ENCODE measurements around the gene LRRC45. TPM values are rescaled to one million over a fixed set of nuclear protein-coding genes. Genes with fewer than 3 reads are reported as not detected.
A peak's percentile ranks its signal among the peaks of the same experiment; 100 is the strongest.

Gene LRRC45
- total and polyA plus RNA-seq, 2 donors (not counting 1 experiment from before 2014, with no cell fraction given), result 2.3 to 9.9 TPM

DNA sequence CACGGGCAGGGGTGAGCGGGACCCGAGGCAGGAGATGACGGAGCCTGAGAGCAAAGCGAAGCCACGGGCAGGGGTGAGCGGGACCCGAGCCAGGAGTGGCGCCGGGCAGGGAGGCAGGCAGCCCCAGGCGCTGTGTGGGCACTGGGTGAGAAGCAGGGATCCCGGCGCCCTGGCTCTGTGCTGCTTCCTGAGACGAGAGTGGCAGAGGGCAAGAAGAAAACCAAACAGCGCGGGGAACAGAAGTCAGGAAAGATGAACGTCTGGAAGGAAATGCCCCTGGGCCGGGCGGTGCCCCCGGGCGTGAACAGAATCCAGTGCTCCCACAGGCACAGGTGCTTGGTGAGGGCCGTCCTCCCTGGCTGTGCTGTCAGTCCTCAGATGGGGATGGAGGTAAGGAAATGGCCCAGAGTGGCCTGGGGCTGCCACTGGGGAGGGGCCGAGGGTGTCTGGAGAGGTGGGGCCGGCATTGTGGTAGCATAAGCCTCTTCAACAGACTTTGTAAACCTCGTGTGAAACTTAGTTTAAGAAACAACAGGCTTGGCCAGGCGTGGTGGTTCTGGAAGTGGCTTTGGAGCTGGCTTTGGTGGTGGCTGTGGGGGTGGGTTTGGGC lies 35.8 kb upstream of the LRRC45 start:
- H3K4me1 ChIP-seq (ENCODE audit: control insufficient read depth, extremely low read depth, insufficient read depth, low read length), result peaks cover 12% of the 10 kb centered on the region
- H3K27me3 ChIP-seq (ENCODE audit: control insufficient read depth, insufficient read depth, low read length), result no peaks in the 10 kb centered on the region
- H3K4me2 ChIP-seq (ENCODE audit: extremely low read depth, insufficient read depth, low read length), result no peak overlapping the region
- no peaks in the 10 kb centered on the region for H4K20me1 ChIP-seq (ENCODE audit: control insufficient read depth, extremely low read depth, insufficient read depth, low read length)
- no peak overlapping the region for H3K27ac ChIP-seq (ENCODE audit: insufficient read depth, low read length)
- H3K9me3 ChIP-seq (ENCODE audit: control insufficient read depth, insufficient read depth, low read depth, low read length), result no peaks in the 10 kb centered on the region
- DNase-seq (ENCODE audit: low read depth in 2 of 2), result no peak
- TF ChIP-seq, protein P1, sequence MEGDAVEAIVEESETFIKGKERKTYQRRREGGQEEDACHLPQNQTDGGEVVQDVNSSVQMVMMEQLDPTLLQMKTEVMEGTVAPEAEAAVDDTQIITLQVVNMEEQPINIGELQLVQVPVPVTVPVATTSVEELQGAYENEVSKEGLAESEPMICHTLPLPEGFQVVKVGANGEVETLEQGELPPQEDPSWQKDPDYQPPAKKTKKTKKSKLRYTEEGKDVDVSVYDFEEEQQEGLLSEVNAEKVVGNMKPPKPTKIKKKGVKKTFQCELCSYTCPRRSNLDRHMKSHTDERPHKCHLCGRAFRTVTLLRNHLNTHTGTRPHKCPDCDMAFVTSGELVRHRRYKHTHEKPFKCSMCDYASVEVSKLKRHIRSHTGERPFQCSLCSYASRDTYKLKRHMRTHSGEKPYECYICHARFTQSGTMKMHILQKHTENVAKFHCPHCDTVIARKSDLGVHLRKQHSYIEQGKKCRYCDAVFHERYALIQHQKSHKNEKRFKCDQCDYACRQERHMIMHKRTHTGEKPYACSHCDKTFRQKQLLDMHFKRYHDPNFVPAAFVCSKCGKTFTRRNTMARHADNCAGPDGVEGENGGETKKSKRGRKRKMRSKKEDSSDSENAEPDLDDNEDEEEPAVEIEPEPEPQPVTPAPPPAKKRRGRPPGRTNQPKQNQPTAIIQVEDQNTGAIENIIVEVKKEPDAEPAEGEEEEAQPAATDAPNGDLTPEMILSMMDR (conservative IDR thresholded peaks at IDR 0.05 in 1 of 2, IDR thresholded peaks at IDR 0.05 in 1 of 2; ENCODE audit: low read depth in 1 of 2, low read length in 2 of 2), result no peak
- no peak for TF ChIP-seq EZH2 (IDR thresholded peaks at IDR 0.05; ENCODE audit: low read length, missing control alignments)
- no peak overlapping the region for H2AFZ ChIP-seq (ENCODE audit: low read length)
- H3K36me3 ChIP-seq (ENCODE audit: control insufficient read depth, insufficient read depth, low read length), result peaks cover 17% of the 10 kb centered on the region
- H3K4me3 ChIP-seq (replicated peaks in 1 of 4; ENCODE audit: control extremely low read depth in 1 of 4, insufficient read depth in 1 of 4, low read depth in 3 of 4, low read length in 4 of 4), result no peak overlapping the region
- H3K9ac ChIP-seq (ENCODE audit: insufficient read depth, low read length), result no peak overlapping the region
- H3K79me2 ChIP-seq (ENCODE audit: control insufficient read depth, insufficient read depth, low read length), result no peaks in the 10 kb centered on the region

DNA sequence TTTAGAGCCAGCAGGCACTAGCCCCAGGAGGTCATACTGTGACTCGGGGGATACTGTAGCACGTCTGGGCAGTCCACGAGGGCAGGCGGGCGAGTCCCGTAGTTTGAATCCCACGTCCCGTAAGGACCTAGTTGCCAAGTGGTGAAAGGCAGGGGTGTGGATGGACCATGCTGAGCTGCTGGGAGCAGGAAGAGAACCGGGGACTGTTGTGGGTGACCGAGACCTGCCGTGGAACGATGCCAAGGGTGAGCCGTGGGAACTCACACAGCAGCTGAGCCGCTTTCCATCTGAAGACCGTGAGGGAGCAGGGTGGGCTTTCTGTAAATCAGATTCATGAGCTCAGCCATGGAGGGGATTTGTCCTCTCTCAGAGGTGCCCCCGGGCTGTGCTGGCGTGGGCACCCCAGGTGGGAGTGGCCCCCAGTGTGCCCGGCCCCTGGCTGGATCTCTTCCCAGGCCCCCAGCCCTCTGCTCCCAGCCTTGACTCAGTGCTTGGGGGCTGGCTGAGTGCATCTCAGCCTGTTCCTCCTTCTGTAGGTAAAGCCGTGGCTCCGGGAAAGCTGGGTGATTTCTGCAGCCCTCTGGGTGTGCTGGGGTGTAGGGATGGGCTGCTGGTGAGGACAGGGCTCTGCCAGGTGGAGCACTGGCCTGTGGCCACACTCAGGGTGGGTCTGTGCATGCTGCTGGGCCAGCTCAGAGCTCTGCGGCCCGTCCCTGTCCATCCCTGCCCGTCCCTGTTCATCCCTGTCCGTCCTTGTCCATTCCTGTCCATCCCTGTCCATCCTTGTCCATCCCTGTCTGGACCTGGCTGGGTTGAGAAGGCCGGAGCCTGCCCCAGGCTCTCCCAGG lies 32.0 kb upstream of the LRRC45 start:
- no peak overlapping the region for H2AFZ ChIP-seq (ENCODE audit: low read length)
- H3K9me3 ChIP-seq (ENCODE audit: control insufficient read depth, insufficient read depth, low read depth, low read length), result no peaks in the 10 kb centered on the region
- H3K4me2 ChIP-seq (ENCODE audit: extremely low read depth, insufficient read depth, low read length), result no peak overlapping the region
- H3K9ac ChIP-seq (ENCODE audit: insufficient read depth, low read length), result no peak overlapping the region
- no peak overlapping the region for H3K4me3 ChIP-seq (replicated peaks in 1 of 4; ENCODE audit: control extremely low read depth in 1 of 4, insufficient read depth in 1 of 4, low read depth in 3 of 4, low read length in 4 of 4)
- H3K27ac ChIP-seq (ENCODE audit: insufficient read depth, low read length), result no peak overlapping the region
- no peak for DNase-seq (ENCODE audit: low read depth in 2 of 2)
- peaks cover 5% of the 10 kb centered on the region for H3K36me3 ChIP-seq (ENCODE audit: control insufficient read depth, insufficient read depth, low read length)
- TF ChIP-seq EZH2 (IDR thresholded peaks at IDR 0.05; ENCODE audit: low read length, missing control alignments), result no peak
- TF ChIP-seq, protein P1 (conservative IDR thresholded peaks at IDR 0.05 in 1 of 2, IDR thresholded peaks at IDR 0.05 in 1 of 2; ENCODE audit: low read depth in 1 of 2, low read length in 2 of 2), result no peak
- H3K79me2 ChIP-seq (ENCODE audit: control insufficient read depth, insufficient read depth, low read length), result no peaks in the 10 kb centered on the region
- H4K20me1 ChIP-seq (ENCODE audit: control insufficient read depth, extremely low read depth, insufficient read depth, low read length), result no peaks in the 10 kb centered on the region
- H3K4me1 ChIP-seq (ENCODE audit: control insufficient read depth, extremely low read depth, insufficient read depth, low read length), result peaks cover 18% of the 10 kb centered on the region
- H3K27me3 ChIP-seq (ENCODE audit: control insufficient read depth, insufficient read depth, low read length), result no peaks in the 10 kb centered on the region

DNA sequence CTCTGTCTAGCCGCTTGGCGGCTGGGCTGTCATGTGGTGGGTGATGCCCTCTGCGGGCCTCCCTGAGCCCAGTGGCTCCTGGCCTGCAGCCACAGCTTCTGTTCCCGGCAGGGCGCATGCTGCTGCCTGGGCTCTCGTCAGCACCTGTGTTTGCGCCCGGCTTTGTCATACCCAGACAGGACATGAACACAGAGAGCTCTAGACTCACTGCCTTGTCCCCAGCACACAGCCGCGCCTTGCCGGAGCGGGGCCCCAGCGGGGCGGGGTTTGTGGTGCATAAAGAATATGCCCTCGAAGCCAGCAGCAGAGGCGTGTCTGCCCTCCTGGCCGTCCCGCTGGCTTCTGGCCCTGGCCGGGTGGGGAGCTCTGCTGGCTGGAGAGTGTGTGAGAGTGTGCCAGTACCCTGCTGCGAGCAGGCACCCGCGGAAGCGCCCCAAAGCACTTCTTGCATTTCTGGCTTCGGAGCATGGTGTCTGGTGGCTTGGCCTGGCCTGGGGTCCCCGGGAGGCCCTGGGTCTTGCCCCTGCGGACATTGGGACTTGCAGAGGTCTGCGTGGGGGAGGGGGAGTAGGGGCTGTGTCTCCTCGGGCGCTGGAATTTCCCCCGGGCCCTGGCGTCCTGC lies 31.3 kb upstream of the LRRC45 start:
- Histone ChIP-seq H3K79me2 (ENCODE audit: control insufficient read depth, insufficient read depth, low read length) (no peaks in the 10 kb centered on the region), H3K4me2 (ENCODE audit: extremely low read depth, insufficient read depth, low read length) (peak overlapping the region; percentile 59), H3K4me3 (replicated peaks in 1 of 4; ENCODE audit: control extremely low read depth in 1 of 4, insufficient read depth in 1 of 4, low read depth in 3 of 4, low read length in 4 of 4) (peak overlapping the region in 3 of 4 experiments; percentile 10 to 17 (median 15)), H3K9me3 (ENCODE audit: control insufficient read depth, insufficient read depth, low read depth, low read length) (no peaks in the 10 kb centered on the region), H2AFZ (ENCODE audit: low read length) (no peak overlapping the region), H3K4me1 (ENCODE audit: control insufficient read depth, extremely low read depth, insufficient read depth, low read length) (peaks cover 18% of the 10 kb centered on the region), H4K20me1 (ENCODE audit: control insufficient read depth, extremely low read depth, insufficient read depth, low read length) (no peaks in the 10 kb centered on the region), H3K27ac (ENCODE audit: insufficient read depth, low read length) (no peak overlapping the region), H3K9ac (ENCODE audit: insufficient read depth, low read length) (peak overlapping the region; percentile 23), H3K36me3 (ENCODE audit: control insufficient read depth, insufficient read depth, low read length) (peaks cover 5% of the 10 kb centered on the region), H3K27me3 (ENCODE audit: control insufficient read depth, insufficient read depth, low read length) (no peaks in the 10 kb centered on the region)
- TF ChIP-seq, protein P1 (conservative IDR thresholded peaks at IDR 0.05 in 1 of 2, IDR thresholded peaks at IDR 0.05 in 1 of 2; ENCODE audit: low read depth in 1 of 2, low read length in 2 of 2), result no peak
- TF ChIP-seq EZH2 (IDR thresholded peaks at IDR 0.05; ENCODE audit: low read length, missing control alignments), result no peak
- DNase-seq (ENCODE audit: low read depth in 2 of 2), result peak; percentile 56 to 76
